SK-N-SH treated with all-trans-retinoic acid at 6 μM for 48 hours (cell line): ENCODE results near the gene BCAS4.

Experiments used
- ATAC-seq: fragments of 200-7000 bp; cut with Tn5 transposase; 3 replicates; pipeline ENCODE4 v1.9.1; 2020; ENCODE audit warnings: mild to moderate bottlenecking, moderate library complexity
- ARNTL ChIP-seq: fragments of 450-650 bp; formaldehyde crosslinking; IDR thresholded peaks from 2 replicates; pipeline ENCODE4 v1.5.0; 2020; ENCODE audit warnings: low read depth, mild to moderate bottlenecking, moderate library complexity, borderline replicate concordance
- CSDC2 ChIP-seq: fragments of 250-450 bp; sonication (Bioruptor Pico); IDR thresholded peaks from 2 replicates; pipeline ENCODE4 v1.5.0; 2020; ENCODE audit warnings: mild to moderate bottlenecking, moderate library complexity
- ESRRG ChIP-seq: fragments of 250-450 bp; sonication (Bioruptor Pico); IDR thresholded peaks from 2 replicates; pipeline ENCODE4 v1.6.1; 2021; ENCODE audit warnings: mild to moderate bottlenecking
- ISL1 ChIP-seq: fragments of 250-450 bp; sonication (Bioruptor Pico); IDR thresholded peaks from 2 replicates; pipeline ENCODE4 v2.1.2; 2022; ENCODE audit warnings: mild to moderate bottlenecking, moderate library complexity
- OSR1 ChIP-seq: fragments of 250-450 bp; sonication (Bioruptor Pico); IDR thresholded peaks from 2 replicates; pipeline ENCODE4 v1.8.0; 2022; ENCODE audit warnings: moderate library complexity, mild to moderate bottlenecking, inconsistent platforms
- PPARA ChIP-seq: fragments of 250-450 bp; sonication (Bioruptor Pico); IDR thresholded peaks from 2 replicates; pipeline ENCODE4 v1.5.0; 2020; ENCODE audit warnings: mild to moderate bottlenecking, borderline replicate concordance
- RARB ChIP-seq: fragments of 250-450 bp; sonication (Bioruptor Pico); IDR thresholded peaks from 2 replicates; pipeline ENCODE4 v1.8.0; 2021; ENCODE audit warnings: mild to moderate bottlenecking, moderate library complexity
- TCF4 ChIP-seq: fragments of 250-450 bp; sonication (Bioruptor Pico); IDR thresholded peaks from 2 replicates; pipeline ENCODE4 v1.8.0; 2021; ENCODE audit warnings: mild to moderate bottlenecking, moderate library complexity, borderline replicate concordance
- TOX ChIP-seq: fragments of 250-450 bp; sonication (Bioruptor Pico); IDR thresholded peaks from 2 replicates; pipeline ENCODE4 v1.8.0; 2021; ENCODE audit warnings: mild to moderate bottlenecking, moderate library complexity, borderline replicate concordance
- ZC3H10 ChIP-seq: fragments of 250-450 bp; sonication (Bioruptor Pico); IDR thresholded peaks from 2 replicates; pipeline ENCODE4 v1.5.1; 2021; ENCODE audit warnings: mild to moderate bottlenecking, moderate library complexity
- ZFP3 ChIP-seq: fragments of 250-450 bp; sonication (Bioruptor Pico); IDR thresholded peaks from 2 replicates; pipeline ENCODE4 v1.5.0; 2020; ENCODE audit warnings: mild to moderate bottlenecking, moderate library complexity
- ZNF565 ChIP-seq: fragments of 450-650 bp; formaldehyde crosslinking; conservative IDR thresholded peaks from 2 replicates; pipeline ENCODE4 v1.5.0; 2020; ENCODE audit warnings: low read depth, mild to moderate bottlenecking, moderate library complexity
- ZNF8 ChIP-seq: fragments of 450-650 bp; formaldehyde crosslinking; IDR thresholded peaks from 2 replicates; pipeline ENCODE4 v1.5.0; 2020; ENCODE audit warnings: mild to moderate bottlenecking, moderate library complexity
- TF ChIP-seq, protein P1 (sequence below): fragments of 250-450 bp; sonication (Bioruptor Pico); IDR thresholded peaks from 2 replicates; pipeline ENCODE4 v1.5.0; 2020; ENCODE audit warnings: mild to moderate bottlenecking, moderate library complexity
- TF ChIP-seq, protein P2 (sequence below): fragments of 250-450 bp; sonication (Bioruptor Pico); IDR thresholded peaks from 2 replicates; pipeline ENCODE4 v1.5.1; 2021; ENCODE audit warnings: mild to moderate bottlenecking, moderate library complexity
- TF ChIP-seq, protein P3 (sequence below): fragments of 250-450 bp; sonication (Bioruptor Pico); IDR thresholded peaks from 2 replicates; pipeline ENCODE4 v1.5.1; 2020; ENCODE audit warnings: low read depth, mild to moderate bottlenecking, moderate library complexity
- TF ChIP-seq, protein P4 (sequence below): fragments of 250-450 bp; sonication (Bioruptor Pico); IDR thresholded peaks from 2 replicates; pipeline ENCODE4 v1.8.0; 2020; ENCODE audit warnings: mild to moderate bottlenecking, moderate library complexity, borderline replicate concordance

Gene BCAS4

DNA sequence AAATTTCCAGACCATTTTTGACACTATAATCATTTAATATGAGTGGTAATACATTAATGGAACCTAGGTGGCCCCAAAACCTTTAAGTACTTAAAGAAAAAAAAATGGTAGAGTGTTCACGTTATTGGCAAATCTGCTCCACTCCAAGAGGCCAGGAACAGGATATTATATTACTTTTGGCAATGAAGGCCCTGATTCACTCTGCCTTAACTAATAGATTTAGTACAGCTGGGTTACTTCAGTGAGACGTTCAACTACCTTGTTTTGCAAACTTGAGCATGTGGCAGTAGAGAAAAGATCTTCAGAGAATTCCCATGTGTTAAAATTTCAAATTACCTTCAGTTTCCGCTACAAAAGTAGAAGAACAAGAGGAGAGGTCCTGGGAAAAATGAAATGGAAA lies 123.5 kb downstream of the BCAS4 start:
- no peak for ATAC-seq
- TF ChIP-seq ESRRG: no peak
- TF ChIP-seq ISL1: peak; percentile 19; the same call in 1 of the 2 replicates

DNA sequence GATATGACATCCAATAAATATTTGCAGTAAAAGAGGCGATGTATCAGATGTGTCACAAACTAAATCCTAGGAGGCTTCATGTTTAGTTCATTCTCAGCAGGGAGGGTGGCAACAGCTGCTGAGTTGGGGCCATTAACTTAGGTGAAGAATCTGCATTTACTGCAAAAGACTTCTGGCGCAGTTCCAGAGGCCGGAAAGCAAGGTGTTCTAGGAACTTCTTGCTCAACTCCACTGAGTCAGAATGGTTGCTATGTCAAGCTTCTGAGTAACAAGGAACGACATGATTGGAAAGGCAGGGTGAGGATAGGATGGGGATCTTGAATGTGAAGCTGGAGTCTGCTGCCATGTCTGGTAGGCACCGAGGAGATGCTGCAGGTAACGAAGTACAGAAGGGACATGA lies 124.7 kb downstream of the BCAS4 start:
- ATAC-seq: no peak
- TF ChIP-seq CSDC2 (CRISPR knock-in tag) (no peak), RARB (CRISPR knock-in tag) (no peak)
- TF ChIP-seq, protein P1, sequence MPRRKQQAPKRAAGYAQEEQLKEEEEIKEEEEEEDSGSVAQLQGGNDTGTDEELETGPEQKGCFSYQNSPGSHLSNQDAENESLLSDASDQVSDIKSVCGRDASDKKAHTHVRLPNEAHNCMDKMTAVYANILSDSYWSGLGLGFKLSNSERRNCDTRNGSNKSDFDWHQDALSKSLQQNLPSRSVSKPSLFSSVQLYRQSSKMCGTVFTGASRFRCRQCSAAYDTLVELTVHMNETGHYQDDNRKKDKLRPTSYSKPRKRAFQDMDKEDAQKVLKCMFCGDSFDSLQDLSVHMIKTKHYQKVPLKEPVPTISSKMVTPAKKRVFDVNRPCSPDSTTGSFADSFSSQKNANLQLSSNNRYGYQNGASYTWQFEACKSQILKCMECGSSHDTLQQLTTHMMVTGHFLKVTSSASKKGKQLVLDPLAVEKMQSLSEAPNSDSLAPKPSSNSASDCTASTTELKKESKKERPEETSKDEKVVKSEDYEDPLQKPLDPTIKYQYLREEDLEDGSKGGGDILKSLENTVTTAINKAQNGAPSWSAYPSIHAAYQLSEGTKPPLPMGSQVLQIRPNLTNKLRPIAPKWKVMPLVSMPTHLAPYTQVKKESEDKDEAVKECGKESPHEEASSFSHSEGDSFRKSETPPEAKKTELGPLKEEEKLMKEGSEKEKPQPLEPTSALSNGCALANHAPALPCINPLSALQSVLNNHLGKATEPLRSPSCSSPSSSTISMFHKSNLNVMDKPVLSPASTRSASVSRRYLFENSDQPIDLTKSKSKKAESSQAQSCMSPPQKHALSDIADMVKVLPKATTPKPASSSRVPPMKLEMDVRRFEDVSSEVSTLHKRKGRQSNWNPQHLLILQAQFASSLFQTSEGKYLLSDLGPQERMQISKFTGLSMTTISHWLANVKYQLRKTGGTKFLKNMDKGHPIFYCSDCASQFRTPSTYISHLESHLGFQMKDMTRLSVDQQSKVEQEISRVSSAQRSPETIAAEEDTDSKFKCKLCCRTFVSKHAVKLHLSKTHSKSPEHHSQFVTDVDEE (CRISPR knock-in tag): no peak
- TF ChIP-seq, protein P2, sequence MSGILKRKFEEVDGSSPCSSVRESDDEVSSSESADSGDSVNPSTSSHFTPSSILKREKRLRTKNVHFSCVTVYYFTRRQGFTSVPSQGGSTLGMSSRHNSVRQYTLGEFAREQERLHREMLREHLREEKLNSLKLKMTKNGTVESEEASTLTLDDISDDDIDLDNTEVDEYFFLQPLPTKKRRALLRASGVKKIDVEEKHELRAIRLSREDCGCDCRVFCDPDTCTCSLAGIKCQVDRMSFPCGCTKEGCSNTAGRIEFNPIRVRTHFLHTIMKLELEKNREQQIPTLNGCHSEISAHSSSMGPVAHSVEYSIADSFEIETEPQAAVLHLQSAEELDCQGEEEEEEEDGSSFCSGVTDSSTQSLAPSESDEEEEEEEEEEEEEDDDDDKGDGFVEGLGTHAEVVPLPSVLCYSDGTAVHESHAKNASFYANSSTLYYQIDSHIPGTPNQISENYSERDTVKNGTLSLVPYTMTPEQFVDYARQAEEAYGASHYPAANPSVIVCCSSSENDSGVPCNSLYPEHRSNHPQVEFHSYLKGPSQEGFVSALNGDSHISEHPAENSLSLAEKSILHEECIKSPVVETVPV (CRISPR knock-in tag): no peak

DNA sequence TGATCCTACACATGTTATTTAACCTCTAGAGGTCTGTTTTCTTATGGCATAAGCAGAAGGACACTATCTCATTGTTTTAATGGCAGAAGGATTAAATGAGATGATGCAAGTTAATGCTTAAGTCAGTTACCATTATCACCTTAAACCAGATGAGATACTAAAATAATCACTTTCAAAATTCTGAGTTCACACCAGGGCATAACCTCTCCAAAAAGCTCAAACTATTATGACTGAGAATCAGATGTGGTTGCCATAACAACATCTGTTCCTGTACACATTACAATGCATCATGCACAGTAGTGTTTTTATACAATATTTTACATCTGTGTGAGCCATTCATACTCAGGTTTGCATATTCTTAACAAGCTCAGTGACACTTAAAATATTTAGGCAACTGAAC lies 126.1 kb downstream of the BCAS4 start:
- TF ChIP-seq RARB (CRISPR knock-in tag) (no peak), ZFP3 (CRISPR knock-in tag) (no peak), ZNF8 (CRISPR knock-in tag) (no peak)
- TF ChIP-seq, protein P3, sequence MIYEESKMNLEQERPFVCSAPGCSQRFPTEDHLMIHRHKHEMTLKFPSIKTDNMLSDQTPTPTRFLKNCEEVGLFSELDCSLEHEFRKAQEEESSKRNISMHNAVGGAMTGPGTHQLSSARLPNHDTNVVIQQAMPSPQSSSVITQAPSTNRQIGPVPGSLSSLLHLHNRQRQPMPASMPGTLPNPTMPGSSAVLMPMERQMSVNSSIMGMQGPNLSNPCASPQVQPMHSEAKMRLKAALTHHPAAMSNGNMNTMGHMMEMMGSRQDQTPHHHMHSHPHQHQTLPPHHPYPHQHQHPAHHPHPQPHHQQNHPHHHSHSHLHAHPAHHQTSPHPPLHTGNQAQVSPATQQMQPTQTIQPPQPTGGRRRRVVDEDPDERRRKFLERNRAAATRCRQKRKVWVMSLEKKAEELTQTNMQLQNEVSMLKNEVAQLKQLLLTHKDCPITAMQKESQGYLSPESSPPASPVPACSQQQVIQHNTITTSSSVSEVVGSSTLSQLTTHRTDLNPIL (CRISPR knock-in tag): no peak
- peak; percentile 24 for ATAC-seq

DNA sequence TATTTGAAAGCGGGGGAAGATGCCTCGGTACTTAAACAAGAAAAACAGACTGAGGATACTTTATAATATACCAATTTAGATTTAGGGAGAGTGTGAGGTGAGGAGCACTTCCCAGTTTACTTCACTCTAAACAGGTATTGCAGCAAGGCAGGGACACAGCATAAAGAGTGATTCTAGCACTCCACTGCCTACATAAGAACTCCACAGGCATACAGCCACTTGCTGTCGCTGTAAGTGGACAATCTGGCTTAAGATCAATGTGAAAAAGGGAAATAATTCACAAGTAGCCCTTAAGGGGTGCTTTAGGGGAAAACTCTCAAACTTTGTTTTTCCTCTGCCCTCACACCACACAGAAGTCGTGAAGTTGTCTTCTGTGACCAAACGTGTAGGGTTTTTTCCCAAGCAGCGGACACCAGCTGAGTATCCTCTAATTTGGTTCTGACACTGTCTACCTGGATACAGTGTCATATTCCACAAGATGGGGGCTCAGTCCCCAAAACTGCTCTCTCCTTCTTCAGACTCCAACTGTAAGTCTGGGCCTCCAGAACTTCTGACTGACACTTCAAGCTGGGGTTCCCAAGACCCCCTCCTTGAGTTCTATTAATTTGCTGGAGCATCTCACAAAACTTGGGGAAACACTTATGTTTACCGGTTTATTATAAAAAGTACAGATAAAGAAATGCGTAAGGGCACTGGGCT lies 127.1 kb downstream of the BCAS4 start:
- TF ChIP-seq, protein P1 (CRISPR knock-in tag): no peak
- TF ChIP-seq PPARA (no peak), ARNTL (CRISPR knock-in tag) (no peak), OSR1 (CRISPR knock-in tag) (no peak), ZFP3 (CRISPR knock-in tag) (no peak), CSDC2 (CRISPR knock-in tag) (no peak), ZNF565 (CRISPR knock-in tag) (no peak), ZNF8 (CRISPR knock-in tag) (no peak), ZC3H10 (CRISPR knock-in tag) (no peak), RARB (CRISPR knock-in tag) (no peak), TCF4 (no peak), TOX (CRISPR knock-in tag) (no peak)
- TF ChIP-seq, protein P3 (CRISPR knock-in tag): no peak
- TF ChIP-seq, protein P4, sequence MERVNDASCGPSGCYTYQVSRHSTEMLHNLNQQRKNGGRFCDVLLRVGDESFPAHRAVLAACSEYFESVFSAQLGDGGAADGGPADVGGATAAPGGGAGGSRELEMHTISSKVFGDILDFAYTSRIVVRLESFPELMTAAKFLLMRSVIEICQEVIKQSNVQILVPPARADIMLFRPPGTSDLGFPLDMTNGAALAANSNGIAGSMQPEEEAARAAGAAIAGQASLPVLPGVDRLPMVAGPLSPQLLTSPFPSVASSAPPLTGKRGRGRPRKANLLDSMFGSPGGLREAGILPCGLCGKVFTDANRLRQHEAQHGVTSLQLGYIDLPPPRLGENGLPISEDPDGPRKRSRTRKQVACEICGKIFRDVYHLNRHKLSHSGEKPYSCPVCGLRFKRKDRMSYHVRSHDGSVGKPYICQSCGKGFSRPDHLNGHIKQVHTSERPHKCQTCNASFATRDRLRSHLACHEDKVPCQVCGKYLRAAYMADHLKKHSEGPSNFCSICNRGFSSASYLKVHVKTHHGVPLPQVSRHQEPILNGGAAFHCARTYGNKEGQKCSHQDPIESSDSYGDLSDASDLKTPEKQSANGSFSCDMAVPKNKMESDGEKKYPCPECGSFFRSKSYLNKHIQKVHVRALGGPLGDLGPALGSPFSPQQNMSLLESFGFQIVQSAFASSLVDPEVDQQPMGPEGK: no peak
- ATAC-seq: no peak
